KOPT-K1 (cell line): Measurements from ENCODE around the gene HK1.

Experiments used
- H3K27ac ChIP-seq: fragments of 200-600 bp; sonication (generic); 2 replicates; pipeline ENCODE4 v1.5.1; 2016; ENCODE audit warnings: antibody characterized with exemption, mild to moderate bottlenecking, low read depth, low read length; ENCODE audit not compliant: poor library complexity, severe bottlenecking
- H3K36me3 ChIP-seq: fragments of 200-600 bp; sonication (generic); 2 replicates; pipeline ENCODE4 v1.5.1; 2017; ENCODE audit warnings: antibody characterized with exemption, mild to moderate bottlenecking, low read length, moderate library complexity; ENCODE audit not compliant: insufficient read depth
- H3K9me3 ChIP-seq: fragments of 200-600 bp; sonication (generic); 2 replicates; pipeline ENCODE4 v1.5.1; 2017; ENCODE audit warnings: antibody characterized with exemption, low read length, mild to moderate bottlenecking; ENCODE audit not compliant: insufficient read depth, poor library complexity, severe bottlenecking

Gene HK1

DNA sequence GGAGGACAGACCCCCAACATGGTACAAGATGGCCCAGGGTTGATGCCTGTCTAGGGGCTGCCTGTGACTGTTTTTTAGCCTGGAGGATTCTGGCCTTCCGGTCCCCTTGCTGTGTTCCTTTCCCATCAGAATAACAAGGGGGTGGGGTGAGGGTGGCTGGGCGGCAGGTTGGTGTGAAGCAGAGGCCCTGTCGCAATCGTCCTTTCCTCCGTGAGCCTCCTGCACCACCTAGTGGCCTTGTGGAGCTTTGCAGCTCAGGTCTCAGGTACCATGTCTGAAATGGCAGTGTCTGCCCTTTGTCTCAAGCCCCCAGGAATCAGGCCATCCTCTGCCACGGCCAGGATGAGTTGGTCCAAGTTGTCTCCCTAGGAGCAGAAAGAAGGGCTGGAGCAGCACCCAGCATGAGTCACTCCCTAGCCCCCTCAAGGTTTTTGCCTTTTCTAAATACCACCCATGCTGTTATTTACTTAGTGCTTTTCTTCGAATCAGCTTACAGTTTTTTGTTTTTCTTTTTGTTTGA lies 114.2 kb downstream of the HK1 start:
- H3K9me3 ChIP-seq, result no peaks in the 10 kb centered on the region
- H3K27ac ChIP-seq, result no peak overlapping the region
- peaks cover 88% of the 10 kb centered on the region for H3K36me3 ChIP-seq

GRCh38 chr10:69394020-69394419 lies 115.7 kb downstream of the HK1 start:
- no peak overlapping the region for H3K27ac ChIP-seq
- peaks cover 86% of the 10 kb centered on the region for H3K36me3 ChIP-seq
- no peaks in the 10 kb centered on the region for H3K9me3 ChIP-seq

- no peaks in the 10 kb centered on the region for H3K9me3 ChIP-seq
- no peak overlapping the region for H3K27ac ChIP-seq
- H3K36me3 ChIP-seq, result peaks cover 88% of the 10 kb centered on the region
These were observed 119.7 kb downstream of the HK1 start for GRCh38 chr10:69397972-69398371.

DNA sequence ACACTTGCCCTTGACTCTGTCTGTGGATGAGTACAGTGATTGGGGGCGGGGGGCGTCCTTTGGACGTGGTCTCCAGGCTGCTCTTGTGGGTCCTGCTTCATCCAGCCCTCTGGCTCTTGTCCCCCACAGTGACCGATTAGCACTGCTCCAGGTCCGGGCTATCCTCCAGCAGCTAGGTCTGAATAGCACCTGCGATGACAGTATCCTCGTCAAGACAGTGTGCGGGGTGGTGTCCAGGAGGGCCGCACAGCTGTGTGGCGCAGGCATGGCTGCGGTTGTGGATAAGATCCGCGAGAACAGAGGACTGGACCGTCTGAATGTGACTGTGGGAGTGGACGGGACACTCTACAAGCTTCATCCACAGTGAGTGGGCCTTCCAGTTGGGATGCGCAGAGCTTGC lies 120.2 kb downstream of the HK1 start:
- Histone ChIP-seq H3K9me3 (no peaks in the 10 kb centered on the region), H3K36me3 (peaks cover 87% of the 10 kb centered on the region), H3K27ac (no peak overlapping the region)

DNA sequence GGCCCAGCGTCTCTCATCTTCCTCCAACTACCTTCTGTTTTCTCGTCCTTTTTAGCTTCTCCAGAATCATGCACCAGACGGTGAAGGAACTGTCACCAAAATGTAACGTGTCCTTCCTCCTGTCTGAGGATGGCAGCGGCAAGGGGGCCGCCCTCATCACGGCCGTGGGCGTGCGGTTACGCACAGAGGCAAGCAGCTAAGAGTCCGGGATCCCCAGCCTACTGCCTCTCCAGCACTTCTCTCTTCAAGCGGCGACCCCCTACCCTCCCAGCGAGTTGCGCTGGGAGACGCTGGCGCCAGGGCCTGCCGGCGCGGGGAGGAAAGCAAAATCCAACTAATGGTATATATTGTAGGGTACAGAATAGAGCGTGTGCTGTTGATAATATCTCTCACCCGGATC lies 122.6 kb downstream of the HK1 start:
- H3K27ac ChIP-seq, result no peak overlapping the region
- peaks cover 74% of the 10 kb centered on the region for H3K36me3 ChIP-seq

DNA sequence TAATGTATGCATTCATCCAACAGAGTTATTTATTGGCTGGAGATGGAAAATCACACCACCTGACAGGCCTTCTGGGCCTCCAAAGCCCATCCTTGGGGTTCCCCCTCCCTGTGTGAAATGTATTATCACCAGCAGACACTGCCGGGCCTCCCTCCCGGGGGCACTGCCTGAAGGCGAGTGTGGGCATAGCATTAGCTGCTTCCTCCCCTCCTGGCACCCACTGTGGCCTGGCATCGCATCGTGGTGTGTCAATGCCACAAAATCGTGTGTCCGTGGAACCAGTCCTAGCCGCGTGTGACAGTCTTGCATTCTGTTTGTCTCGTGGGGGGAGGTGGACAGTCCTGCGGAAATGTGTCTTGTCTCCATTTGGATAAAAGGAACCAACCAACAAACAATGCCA lies 123.1 kb downstream of the HK1 start:
- peaks cover 69% of the 10 kb centered on the region for H3K36me3 ChIP-seq
- H3K27ac ChIP-seq, result no peak overlapping the region
- no peaks in the 10 kb centered on the region for H3K9me3 ChIP-seq

More for the DNA sequence above, 122.6 kb downstream of the HK1 start:
- H3K9me3 ChIP-seq, result no peaks in the 10 kb centered on the region

- Histone ChIP-seq H3K27ac (no peak overlapping the region), H3K9me3 (no peaks in the 10 kb centered on the region), H3K36me3 (peaks cover 60% of the 10 kb centered on the region)
These were observed 124.1 kb downstream of the HK1 start for GRCh38 chr10:69402386-69402785.

GRCh38 chr10:69403066-69403465 lies 124.8 kb downstream of the HK1 start:
- Histone ChIP-seq H3K9me3 (no peaks in the 10 kb centered on the region), H3K27ac (no peak overlapping the region), H3K36me3 (peaks cover 55% of the 10 kb centered on the region)

GRCh38 chr10:69403519-69403918 lies 125.2 kb downstream of the HK1 start:
- Histone ChIP-seq H3K27ac (no peak overlapping the region), H3K36me3 (peaks cover 51% of the 10 kb centered on the region)

GRCh38 chr10:69404786-69405185 lies 126.5 kb downstream of the HK1 start:
- H3K27ac ChIP-seq, result no peak overlapping the region
- no peaks in the 10 kb centered on the region for H3K9me3 ChIP-seq
- H3K36me3 ChIP-seq, result peaks cover 38% of the 10 kb centered on the region

More at GRCh38 chr10:69403519-69403918, 125.2 kb downstream of the HK1 start:
- no peaks in the 10 kb centered on the region for H3K9me3 ChIP-seq

GRCh38 chr10:69405221-69405620 lies 126.9 kb downstream of the HK1 start:
- peaks cover 34% of the 10 kb centered on the region for H3K36me3 ChIP-seq
- H3K9me3 ChIP-seq, result no peaks in the 10 kb centered on the region
- no peak overlapping the region for H3K27ac ChIP-seq

- peaks cover 22% of the 10 kb centered on the region for H3K36me3 ChIP-seq
- no peaks in the 10 kb centered on the region for H3K9me3 ChIP-seq
- no peak overlapping the region for H3K27ac ChIP-seq
These were observed 128.1 kb downstream of the HK1 start for GRCh38 chr10:69406302-69406811.

- Histone ChIP-seq H3K9me3 (no peaks in the 10 kb centered on the region), H3K27ac (no peak overlapping the region), H3K36me3 (peaks cover 16% of the 10 kb centered on the region; the same call in 1 of the 2 replicates)
These were observed 128.7 kb downstream of the HK1 start for GRCh38 chr10:69406816-69407580.

- H3K27ac ChIP-seq, result no peak overlapping the region
- no peaks in the 10 kb centered on the region for H3K9me3 ChIP-seq
- 0 out of 2 replicates have a peak, but pooled peaks cover 10% of the 10 kb centered on the region for H3K36me3 ChIP-seq
These were observed 129.5 kb downstream of the HK1 start for GRCh38 chr10:69407621-69408301.
